Measurements from ENCODE around the gene SLC13A3.

The SLC13A3 gene

GRCh38 chr20:46573234-46573633 is 78.0 kb downstream of the SLC13A3 start:
- DNase-seq: no peak

DNA sequence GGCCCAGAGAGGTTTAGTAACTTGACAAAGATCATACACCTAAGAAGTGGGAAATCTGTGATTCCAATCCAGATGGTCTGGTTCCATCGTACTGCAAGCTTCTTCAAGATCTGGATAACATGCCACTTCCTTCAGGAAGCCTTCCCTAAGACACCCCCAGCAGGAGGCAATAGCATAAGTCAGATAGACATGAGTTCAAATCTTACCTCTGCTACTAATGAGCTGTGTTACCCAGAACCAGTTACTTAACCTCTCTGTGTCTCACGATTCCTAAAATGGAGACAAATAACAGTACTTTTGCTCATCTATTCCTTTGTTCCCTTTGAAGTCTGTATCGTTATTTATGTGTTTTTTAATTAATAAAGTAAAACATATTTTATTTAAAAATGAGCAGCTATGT is 78.5 kb downstream of the SLC13A3 start:
- DNase-seq: no peak

DNA sequence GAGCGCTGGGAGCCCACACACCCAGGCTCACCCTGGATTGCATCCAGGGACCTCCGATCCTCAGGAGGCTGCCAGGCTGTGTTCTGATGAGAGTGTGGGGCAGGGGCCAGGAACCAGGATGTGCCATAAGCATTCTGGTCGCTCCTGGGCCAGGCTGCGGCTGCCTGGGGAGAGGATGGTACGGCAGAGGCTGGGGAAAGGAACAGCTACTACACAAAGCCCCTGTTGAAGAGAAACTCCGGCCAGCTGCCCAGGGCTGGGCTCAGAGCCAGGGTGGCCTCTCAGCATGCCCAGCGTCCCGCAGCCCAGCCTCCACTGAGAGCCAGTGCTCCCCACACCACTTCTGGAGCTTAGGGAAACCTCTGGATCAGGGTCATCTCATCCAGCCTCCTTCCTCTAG is 79.1 kb downstream of the SLC13A3 start:
- DNase-seq: no peak

DNA sequence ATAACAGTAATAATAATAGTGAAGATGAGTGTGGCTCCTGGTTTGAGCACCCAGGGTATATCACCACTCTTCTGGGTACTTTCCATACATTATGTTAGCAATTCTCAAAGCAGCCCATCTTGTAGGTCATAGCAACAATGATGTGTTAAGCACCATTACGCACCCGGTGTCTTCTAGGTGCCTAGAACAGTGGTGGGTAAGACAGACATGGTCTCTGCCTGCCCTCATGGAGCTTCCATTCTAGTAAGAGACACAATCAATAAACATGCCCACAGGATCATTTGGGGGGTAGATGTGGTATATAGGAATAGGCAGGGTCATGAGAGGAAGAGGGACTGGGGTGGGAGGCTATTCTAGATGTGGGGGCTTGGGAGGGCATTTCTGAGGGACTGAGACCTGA is 79.8 kb downstream of the SLC13A3 start:
- no peak for DNase-seq

DNA sequence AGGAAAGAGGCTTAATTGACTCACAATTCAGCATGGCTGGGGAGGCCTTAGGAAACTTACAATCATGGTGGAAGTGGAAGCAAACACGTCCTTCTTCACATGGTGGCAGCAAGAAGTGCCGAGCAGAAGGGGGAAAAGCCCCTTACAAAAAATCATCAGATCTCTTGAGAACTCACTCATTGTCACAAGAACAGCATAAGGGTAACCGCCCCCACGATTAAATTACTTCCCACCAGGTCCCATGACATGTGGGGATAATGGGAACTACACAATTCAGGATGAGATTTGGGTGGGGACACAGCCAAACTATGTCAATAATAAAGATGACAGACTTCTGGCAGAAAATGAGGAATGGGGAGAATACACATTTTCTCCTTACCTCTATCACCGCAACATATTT is 80.3 kb downstream of the SLC13A3 start:
- no peak for DNase-seq

GRCh38 chr20:46569961-46570360 is 81.3 kb downstream of the SLC13A3 start:
- no peak for DNase-seq

DNA sequence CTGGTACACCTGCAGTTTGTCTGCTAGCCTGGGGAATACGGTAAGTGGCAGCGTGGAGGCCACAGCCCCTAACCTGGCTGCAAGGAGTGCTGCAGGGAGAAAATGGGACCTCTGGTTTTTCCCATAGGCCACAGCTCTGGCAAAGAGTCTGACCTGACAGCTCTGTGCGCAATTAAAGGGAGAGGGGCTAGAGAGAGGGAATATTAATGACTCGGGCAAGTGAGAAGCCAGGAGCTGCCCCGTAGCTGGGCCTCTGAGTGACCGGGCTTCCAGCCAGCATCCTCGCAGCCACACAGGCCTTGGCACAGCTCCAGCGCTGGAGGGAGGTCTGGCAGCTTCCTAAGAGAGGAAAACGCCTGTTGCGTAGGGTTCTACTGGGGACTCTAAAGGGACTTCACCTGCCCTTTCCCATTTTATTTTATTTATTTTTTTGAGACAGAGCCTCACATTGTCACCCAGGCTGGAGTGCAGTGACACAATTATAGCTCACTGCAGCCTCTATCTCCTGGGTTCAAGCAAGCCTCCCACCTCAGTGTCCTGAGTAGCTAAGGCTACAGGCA is 82.6 kb downstream of the SLC13A3 start:
- DNase-seq: no peak

DNA sequence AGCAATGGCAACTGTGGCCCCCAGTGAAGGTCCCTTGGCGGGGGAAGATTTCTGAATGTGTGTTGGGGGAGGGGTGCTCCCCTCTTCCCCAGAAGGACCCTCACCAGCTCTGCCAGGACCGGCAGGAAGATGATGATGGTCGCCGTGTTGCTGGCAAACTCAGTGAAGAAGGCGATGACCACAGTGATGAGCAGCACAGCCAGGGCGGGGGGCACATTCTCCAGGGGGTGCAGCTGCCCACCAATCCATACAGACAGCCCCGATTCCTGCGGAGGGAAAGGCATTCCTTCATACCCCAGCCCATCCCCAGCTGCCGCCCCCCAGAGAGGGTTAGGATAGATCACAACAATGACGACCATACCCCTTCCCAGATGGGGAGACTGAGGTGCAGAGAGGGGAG is 85.1 kb downstream of the SLC13A3 start:
- no peak for DNase-seq

GRCh38 chr20:46564241-46564957 is 86.9 kb downstream of the SLC13A3 start:
- no peak for DNase-seq

GRCh38 chr20:46563860-46564221 is 87.4 kb downstream of the SLC13A3 start:
- DNase-seq: no peak

DNA sequence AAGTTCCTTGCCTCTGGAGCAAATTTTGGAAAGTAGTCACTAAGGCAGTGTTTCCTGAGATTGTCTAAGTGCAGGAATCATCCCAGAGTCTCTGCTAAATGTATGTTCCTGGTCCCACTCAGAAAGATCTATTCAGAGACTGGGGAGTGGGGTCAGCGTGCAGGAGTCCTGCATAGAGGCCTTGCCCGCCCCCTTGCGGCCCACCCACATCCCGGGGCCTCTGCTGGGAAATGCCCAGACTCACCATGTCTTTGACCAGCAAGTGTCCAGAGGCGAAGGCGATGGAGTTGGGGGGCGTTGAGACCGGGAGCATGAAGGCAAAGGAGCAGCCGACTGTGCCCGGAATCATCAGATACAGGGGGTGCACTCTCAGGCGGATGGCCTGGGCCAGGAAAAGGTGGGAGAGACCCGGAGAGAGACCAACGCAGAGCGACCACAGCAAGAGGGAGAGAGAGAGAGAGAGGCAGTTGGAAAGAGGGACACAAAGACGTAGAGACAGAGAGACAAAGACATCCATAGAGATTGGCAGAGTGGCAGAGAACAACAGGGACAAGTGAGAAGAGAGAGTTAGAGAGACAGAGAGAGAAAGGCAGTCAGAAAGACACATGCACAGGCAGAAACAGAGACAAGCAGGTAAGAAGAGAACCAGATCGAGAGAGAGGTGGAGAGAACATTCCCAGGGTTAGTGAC is 87.9 kb downstream of the SLC13A3 start:
- no peak for DNase-seq

- DNase-seq: peak; percentile 15
Measured at GRCh38 chr20:46562373-46563169, 88.7 kb downstream of the SLC13A3 start.

DNA sequence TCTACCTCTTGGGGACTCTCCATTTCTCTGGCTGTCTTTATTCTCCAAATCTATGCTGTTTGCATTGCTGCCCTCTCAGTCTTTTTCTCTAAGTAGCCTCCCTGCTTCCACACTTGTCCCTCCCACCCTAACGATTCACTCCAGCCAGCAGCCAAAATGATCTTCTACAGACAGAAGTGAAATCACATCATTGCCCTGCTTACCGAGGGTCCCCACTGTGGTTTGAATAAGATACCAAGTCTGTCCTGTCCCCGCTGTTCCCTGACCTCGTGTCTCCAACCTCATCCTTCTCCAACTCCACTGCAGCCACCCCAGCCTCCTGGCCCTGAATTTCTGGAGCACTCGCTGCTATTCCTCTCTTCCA is 89.3 kb downstream of the SLC13A3 start:
- DNase-seq: no peak

GRCh38 chr20:46559685-46560440 is 91.4 kb downstream of the SLC13A3 start:
- DNase-seq: no peak

DNA sequence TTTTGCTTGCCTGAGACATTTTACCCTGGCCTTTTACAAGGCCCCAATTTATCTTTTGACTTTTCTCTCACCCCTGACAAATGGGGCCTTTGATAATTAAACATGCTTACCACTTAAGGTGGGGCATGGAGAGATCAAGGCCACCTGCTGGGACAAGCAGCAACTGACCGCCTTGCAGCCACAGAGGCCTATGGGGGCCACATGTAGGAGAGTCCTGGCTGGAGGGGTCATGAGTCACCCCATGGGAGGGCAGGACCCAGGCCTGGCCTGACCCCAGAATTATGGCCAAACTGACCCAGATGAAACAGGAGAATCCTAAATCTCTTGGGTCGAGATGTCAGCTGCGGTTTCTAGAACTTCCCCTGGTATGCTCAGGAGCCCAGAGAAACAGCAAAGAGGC is 92.3 kb downstream of the SLC13A3 start:
- DNase-seq: no peak

DNA sequence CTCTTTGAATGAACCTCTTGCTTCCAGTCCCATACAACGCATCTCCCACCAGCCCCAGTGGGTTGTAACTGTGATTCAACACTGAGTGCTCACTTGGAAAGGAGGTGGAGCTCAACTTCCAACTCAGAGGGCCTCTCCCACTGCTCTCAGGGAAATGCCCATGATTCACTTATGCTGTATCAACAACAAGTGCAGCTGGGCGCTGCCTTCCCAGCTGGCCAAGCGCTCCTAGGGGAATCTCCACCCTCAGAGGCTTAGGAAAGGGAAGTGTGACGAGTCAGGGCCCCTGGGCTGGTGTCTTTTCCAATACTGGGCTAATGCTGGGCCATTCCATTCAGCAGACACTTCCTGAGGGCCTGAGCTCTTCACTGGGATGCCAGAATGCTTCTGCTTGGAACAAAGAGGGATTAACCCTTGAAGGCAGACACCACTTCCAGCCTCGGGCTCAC is 92.7 kb downstream of the SLC13A3 start:
- DNase-seq: peak; percentile 23

DNA sequence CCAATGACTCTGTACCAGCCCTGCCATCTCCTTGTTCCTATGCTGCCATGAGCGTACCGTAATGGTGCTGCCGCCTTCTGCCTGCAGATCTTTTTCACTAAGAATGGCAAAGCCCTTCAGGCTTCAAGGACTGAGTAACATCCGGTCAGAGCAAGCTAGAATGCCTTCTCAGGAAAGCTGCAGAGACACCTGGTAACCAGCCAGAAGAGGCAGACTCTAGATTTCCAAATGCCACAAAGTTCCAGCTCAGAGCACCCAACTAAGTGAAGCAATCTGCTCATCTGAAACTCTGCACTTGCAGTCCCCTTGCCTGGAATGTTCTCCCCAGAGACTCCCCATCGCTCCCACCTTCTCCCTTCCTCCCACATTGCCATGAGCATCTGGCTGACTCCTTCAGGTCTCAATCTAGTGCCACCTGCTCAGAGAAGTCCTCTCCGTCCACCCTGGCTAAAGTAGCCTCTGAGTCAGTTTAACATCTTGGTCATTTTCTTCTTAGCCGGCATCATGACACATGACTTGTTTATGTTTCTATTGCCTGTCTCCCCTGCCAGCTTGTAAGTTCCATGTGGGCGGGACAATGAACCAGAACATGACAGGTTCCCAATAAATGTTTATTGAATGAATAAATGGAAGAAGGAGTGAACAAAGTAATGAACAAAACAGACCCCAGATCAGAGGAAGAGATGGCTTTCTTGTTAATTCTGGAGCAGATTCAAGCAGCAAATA is 93.9 kb downstream of the SLC13A3 start:
- no peak for DNase-seq

DNA sequence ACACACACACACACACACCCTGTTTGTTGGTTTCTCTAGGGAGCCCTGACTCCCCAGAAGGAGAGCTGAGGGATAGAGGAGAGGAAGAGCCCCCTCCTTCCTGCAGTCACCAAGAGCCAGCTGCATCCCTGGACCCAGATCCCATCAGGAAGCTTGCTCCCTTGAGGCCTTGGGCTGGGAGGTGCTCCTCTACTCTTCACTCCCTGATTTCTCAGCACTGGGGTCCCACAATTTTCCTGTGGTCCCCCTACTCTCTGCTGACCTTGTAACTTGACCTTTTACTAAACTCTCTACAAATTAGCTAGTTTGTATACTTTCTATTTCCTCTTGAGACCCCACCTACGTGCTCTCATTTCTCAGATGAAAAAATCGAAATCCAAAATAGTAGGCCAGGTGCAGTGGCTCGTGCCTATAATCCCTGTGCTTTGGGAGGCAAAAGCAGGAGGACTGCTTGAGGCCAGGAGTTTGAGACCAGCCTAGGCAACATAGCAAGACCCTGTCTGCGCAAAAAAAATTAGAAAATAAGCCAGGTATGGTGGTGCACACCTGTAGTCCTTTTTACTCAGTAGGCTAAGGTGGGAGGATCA is 95.8 kb downstream of the SLC13A3 start:
- DNase-seq: no peak

DNA sequence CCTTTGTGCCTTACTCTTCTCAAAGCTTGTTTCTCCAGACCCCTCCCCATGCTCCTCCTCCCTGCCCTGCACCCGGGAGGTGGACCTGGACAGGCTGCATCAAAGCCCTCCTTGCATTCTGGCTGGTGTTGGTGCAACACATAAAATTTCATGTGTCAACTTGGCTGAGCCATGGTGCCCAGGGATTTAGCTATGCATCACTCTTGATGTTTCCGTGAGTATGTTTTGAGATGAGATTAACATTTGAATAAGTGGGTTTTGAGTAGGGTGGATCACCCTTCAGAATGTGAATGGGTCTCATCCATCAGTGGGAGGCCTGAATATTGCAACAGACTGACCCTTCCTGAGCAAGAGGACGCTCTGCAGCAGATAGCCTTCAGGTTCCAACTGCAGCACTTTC is 96.4 kb downstream of the SLC13A3 start:
- no peak for DNase-seq

DNA sequence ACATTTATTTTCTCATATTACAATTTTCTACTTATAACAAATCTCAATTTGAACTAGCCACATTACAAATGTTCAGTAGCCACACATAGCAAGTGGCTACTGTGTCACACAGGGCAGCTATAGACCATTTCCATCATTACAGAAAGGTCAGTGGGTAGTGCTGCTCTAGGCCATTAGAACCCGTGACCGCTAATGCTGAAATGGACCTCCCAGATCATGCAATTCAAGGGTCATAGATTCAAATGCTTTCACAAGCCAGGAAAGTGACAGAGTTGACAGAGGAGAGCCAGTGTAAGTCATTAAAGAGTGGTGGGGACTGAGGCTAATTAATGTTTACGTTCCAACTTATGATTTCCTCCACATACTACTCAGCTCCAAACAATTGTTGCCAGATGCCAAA is 97.3 kb downstream of the SLC13A3 start:
- DNase-seq: no peak

DNA sequence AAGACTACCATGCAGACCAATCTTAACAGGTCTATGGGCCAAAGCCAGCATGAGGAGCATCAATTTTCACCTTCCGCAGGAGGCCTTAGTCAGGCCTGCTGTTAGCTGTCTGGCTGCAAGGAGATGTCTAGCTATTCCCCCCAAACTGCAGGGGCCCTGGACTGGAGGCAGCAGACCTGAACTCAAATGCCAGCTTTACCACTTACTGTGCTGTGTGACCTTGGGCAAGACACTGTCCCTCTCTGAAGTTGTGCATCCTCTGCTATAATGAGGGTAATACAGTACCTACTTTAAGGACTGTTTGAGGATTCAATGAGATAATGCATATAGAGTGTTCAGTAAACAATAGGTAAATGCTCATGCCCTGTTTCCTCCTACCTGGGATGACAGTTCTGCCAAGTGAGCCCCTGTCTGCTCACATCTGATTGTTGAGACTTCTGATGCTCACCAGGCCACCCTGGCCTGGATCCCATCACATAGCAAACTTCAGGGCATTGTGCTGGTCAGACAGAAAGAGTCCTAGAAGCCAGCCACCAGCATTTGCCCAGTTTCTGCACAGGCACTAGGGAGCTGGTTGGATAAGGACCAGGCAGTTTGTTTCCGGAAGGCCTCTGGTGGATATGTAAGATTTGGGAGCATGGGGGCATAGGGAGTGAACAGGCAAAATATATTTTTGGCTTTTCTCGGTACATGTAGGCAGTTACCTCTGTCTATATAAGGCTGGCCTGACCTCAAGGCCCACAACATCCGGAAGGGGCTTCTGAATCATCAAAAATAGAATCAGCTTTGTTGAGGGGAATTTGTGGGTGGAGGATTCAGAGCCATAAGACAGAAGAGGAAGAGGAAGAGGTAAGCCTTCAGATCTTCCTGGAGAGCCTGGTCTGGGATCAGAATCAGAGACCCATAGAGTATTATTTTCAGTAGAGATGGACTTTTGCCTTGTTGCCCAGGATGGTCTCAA is 98.5 kb downstream of the SLC13A3 start:
- DNase-seq: no peak

Measured in NCI-H524 treated with DMSO at 0.1 percent for 48 hours (cell line).